ENCODE data around the gene MSH6.

Gene MSH6

DNA sequence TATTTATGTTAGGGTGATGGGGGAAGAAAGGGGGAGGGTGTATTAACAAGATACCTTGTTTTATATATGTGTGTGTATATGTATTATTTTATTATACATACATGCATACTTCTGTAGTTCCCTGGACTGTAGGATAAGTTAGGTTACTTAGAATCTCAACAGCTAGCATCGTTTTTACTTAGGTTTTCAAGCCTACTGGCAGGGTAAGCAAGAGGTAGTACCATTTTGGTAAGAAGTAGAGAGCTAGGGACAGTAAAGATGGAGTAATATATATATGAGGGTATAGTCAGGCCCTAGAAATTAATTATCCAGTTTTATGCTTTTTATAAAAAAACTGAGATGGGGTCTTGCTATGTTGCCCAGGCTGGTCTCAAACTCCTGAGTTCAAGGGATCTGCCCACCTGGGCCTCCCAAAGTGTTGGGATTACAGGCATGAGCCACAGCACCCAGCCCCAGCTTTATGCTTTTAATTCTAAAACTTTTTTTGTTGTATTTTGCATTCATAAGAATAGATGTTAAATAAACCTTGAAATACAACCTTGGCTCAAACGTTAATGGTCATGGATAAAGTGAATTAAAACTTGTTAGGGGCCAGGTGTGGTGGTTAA is 13.2 kb downstream of the MSH6 start:
- DNase-seq (ENCODE audit: extremely low spot score): no peak
- CTCF ChIA-PET: interaction anchor here (0.6 kb wide), 1 partner anchor 692 kb away, joined by 5 read pairs; no protein-coding TSS in a partner anchor
- POLR2A ChIA-PET: no interaction called here
- TF ChIP-seq FOXM1 (IDR thresholded peaks at IDR 0.05; ENCODE audit: borderline replicate concordance) (no peak), FOXA1 (IDR thresholded peaks at IDR 0.05) (no peak), ZNF384 (IDR thresholded peaks at IDR 0.05) (no peak), ELF4 (IDR thresholded peaks at IDR 0.05) (no peak), TARDBP (IDR thresholded peaks at IDR 0.05) (no peak), FOXK2 (IDR thresholded peaks at IDR 0.05) (no peak), SUZ12 (IDR thresholded peaks at IDR 0.05) (no peak), SP1 (IDR thresholded peaks at IDR 0.05) (no peak), ARNT (IDR thresholded peaks at IDR 0.05) (no peak), PKNOX1 (IDR thresholded peaks at IDR 0.05) (no peak), LEF1 (IDR thresholded peaks at IDR 0.05; ENCODE audit: borderline replicate concordance) (no peak), BHLHE40 (IDR thresholded peaks at IDR 0.05; ENCODE audit: borderline replicate concordance) (no peak), NFRKB (IDR thresholded peaks at IDR 0.05) (no peak), CTBP1 (IDR thresholded peaks at IDR 0.05; ENCODE audit: borderline replicate concordance) (no peak), HDGF (IDR thresholded peaks at IDR 0.05; ENCODE audit: borderline replicate concordance) (no peak), L3MBTL2 (conservative IDR thresholded peaks at IDR 0.05) (no peak)

GRCh38 chr2:47798631-47799030 is 15.7 kb downstream of the MSH6 start:
- ChIA-PET POLR2A (no interaction called here), CTCF (no interaction called here)
- TF ChIP-seq ARNT (IDR thresholded peaks at IDR 0.05) (no peak), LEF1 (IDR thresholded peaks at IDR 0.05; ENCODE audit: borderline replicate concordance) (no peak), PKNOX1 (IDR thresholded peaks at IDR 0.05) (no peak), SP1 (IDR thresholded peaks at IDR 0.05) (no peak), CTBP1 (IDR thresholded peaks at IDR 0.05; ENCODE audit: borderline replicate concordance) (no peak), NFRKB (IDR thresholded peaks at IDR 0.05) (no peak), ELF4 (IDR thresholded peaks at IDR 0.05) (no peak), FOXM1 (IDR thresholded peaks at IDR 0.05; ENCODE audit: borderline replicate concordance) (no peak), SUZ12 (IDR thresholded peaks at IDR 0.05) (no peak), BHLHE40 (IDR thresholded peaks at IDR 0.05; ENCODE audit: borderline replicate concordance) (no peak), ZNF384 (IDR thresholded peaks at IDR 0.05) (no peak), TARDBP (IDR thresholded peaks at IDR 0.05) (no peak), L3MBTL2 (conservative IDR thresholded peaks at IDR 0.05) (no peak), FOXK2 (IDR thresholded peaks at IDR 0.05) (no peak), HDGF (IDR thresholded peaks at IDR 0.05; ENCODE audit: borderline replicate concordance) (no peak), FOXA1 (IDR thresholded peaks at IDR 0.05) (no peak)
- DNase-seq (ENCODE audit: extremely low spot score): no peak

DNA sequence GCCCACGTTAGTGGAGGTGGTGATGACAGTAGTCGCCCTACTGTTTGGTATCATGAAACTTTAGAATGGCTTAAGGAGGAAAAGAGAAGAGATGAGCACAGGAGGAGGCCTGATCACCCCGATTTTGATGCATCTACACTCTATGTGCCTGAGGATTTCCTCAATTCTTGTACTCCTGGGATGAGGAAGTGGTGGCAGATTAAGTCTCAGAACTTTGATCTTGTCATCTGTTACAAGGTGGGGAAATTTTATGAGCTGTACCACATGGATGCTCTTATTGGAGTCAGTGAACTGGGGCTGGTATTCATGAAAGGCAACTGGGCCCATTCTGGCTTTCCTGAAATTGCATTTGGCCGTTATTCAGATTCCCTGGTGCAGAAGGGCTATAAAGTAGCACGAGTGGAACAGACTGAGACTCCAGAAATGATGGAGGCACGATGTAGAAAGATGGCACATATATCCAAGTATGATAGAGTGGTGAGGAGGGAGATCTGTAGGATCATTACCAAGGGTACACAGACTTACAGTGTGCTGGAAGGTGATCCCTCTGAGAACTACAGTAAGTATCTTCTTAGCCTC is 16.2 kb downstream of the MSH6 start:
- ChIA-PET CTCF (interaction anchor here (0.6 kb wide), 1 partner anchor 411 kb away, joined by 5 read pairs; no protein-coding TSS in a partner anchor), POLR2A (no interaction called here)

GRCh38 chr2:47801118-47801517 is 18.2 kb downstream of the MSH6 start:
- CTCF ChIA-PET: no interaction called here
- TF ChIP-seq FOXK2 (IDR thresholded peaks at IDR 0.05): no peak
- TF ChIP-seq ZNF384 (IDR thresholded peaks at IDR 0.05): peak; percentile 55; the same call in 1 of the 2 replicates

More for the DNA sequence above, 16.2 kb downstream of the MSH6 start:
- no peak for TF ChIP-seq SP1 (IDR thresholded peaks at IDR 0.05)
- TF ChIP-seq LEF1 (IDR thresholded peaks at IDR 0.05; ENCODE audit: borderline replicate concordance): no peak
- no peak for TF ChIP-seq ARNT (IDR thresholded peaks at IDR 0.05)
- TF ChIP-seq ZNF384 (IDR thresholded peaks at IDR 0.05): no peak
- TF ChIP-seq HDGF (IDR thresholded peaks at IDR 0.05; ENCODE audit: borderline replicate concordance): no peak
- TF ChIP-seq NFRKB (IDR thresholded peaks at IDR 0.05): no peak
- no peak for TF ChIP-seq PKNOX1 (IDR thresholded peaks at IDR 0.05)
- TF ChIP-seq ELF4 (IDR thresholded peaks at IDR 0.05): no peak
- no peak for TF ChIP-seq L3MBTL2 (conservative IDR thresholded peaks at IDR 0.05)
- no peak for TF ChIP-seq FOXM1 (IDR thresholded peaks at IDR 0.05; ENCODE audit: borderline replicate concordance)
- DNase-seq (ENCODE audit: extremely low spot score): no peak

DNA sequence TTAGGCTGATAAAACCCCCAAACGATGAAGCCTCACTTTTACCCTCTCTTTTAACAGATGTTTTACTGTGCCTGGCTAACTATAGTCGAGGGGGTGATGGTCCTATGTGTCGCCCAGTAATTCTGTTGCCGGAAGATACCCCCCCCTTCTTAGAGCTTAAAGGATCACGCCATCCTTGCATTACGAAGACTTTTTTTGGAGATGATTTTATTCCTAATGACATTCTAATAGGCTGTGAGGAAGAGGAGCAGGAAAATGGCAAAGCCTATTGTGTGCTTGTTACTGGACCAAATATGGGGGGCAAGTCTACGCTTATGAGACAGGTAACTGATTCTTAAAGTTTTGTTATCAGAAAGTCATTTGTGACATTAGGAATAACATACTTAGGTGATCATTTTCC is 20.4 kb downstream of the MSH6 start:
- ChIA-PET CTCF (no interaction called here), POLR2A (no interaction called here)
- no peak for DNase-seq (ENCODE audit: extremely low spot score)
- TF ChIP-seq BHLHE40 (IDR thresholded peaks at IDR 0.05; ENCODE audit: borderline replicate concordance): no peak
- TF ChIP-seq ELF4 (IDR thresholded peaks at IDR 0.05): no peak
- no peak for TF ChIP-seq SP1 (IDR thresholded peaks at IDR 0.05)
- TF ChIP-seq FOXK2 (IDR thresholded peaks at IDR 0.05): no peak
- TF ChIP-seq LEF1 (IDR thresholded peaks at IDR 0.05; ENCODE audit: borderline replicate concordance): no peak
- TF ChIP-seq CTBP1 (IDR thresholded peaks at IDR 0.05; ENCODE audit: borderline replicate concordance): no peak
- TF ChIP-seq TARDBP (IDR thresholded peaks at IDR 0.05): no peak
- TF ChIP-seq PKNOX1 (IDR thresholded peaks at IDR 0.05): no peak

More at GRCh38 chr2:47801118-47801517, 18.2 kb downstream of the MSH6 start:
- POLR2A ChIA-PET: interaction anchor here (1.0 kb wide), 1 partner anchor 18 kb away, joined by 3 read pairs; the partner anchor contains the start of gene MSH6
- DNase-seq (ENCODE audit: extremely low spot score): no peak

All from HEK293T (cell line).